Urinary bladder (tissue), 4 donors: ENCODE measurements around the gene SPX. TPM values are rescaled to one million over a fixed set of nuclear protein-coding genes. Genes with fewer than 3 reads are reported as not detected.

Experiments used
- DNase-seq: peaks from one replicate; pipeline ENCODE4 v3.0.0-alpha.2; 2015; ENCODE audit errors: extremely low spot score
- H3K27ac ChIP-seq: one replicate; pipeline ENCODE4 v1.5.1; 2013; ENCODE audit warnings: low read depth, mild to moderate bottlenecking, moderate library complexity
- H3K36me3 ChIP-seq: one replicate; pipeline ENCODE4 v1.6.1; 2013; ENCODE audit warnings: mild to moderate bottlenecking, moderate library complexity; ENCODE audit not compliant: insufficient read depth
- H3K4me1 ChIP-seq: one replicate; pipeline ENCODE4 v1.6.1; 2013; ENCODE audit warnings: mild to moderate bottlenecking, moderate library complexity; ENCODE audit not compliant: insufficient read depth
- H3K4me3 ChIP-seq: one replicate; pipeline ENCODE4 v1.5.1; 2013; ENCODE audit warnings: low read depth, low read length
- WGBS: extraction: QIAGEN DNeasy Blood & Tissue Kit; methylation state at CpG from one replicate; pipeline ENCODE4 v1.1.7; 2013; 5-methylcytosine and 5-hydroxymethylcytosine counted together
- polyA plus RNA-seq: library from polyadenylated mRNA; stranded (reverse); fragments of 200-250 nt; gene quantifications from one replicate; pipeline ENCODE4 v1.2.3, GENCODE V29; 2013
- total RNA-seq: library from RNA; depleted of rRNA; stranded (reverse); fragments of >200 nt; gene quantifications from one replicate; pipeline ENCODE4 v1.2.3, GENCODE V29; 2014
- donor health status: healthy with polysubstance abuse.
- donor health status: healthy.

Gene SPX
- total RNA-seq = 0.95 TPM
- 0.33 TPM for polyA plus RNA-seq

GRCh38 chr12:21526053-21526452, at the start of gene SPX:
Gene SPX (plus strand): TSS chr12:21526296. CDS start chr12:21526473, 177 bp downstream.
- no peak within 1 kb of the TSS for H3K27ac ChIP-seq
- no peak within 1 kb of the TSS for H3K4me3 ChIP-seq
- no peak for DNase-seq
- H3K4me1 ChIP-seq = no peaks in the 10 kb centered on the region
- no peaks in the 10 kb centered on the region for H3K36me3 ChIP-seq
- 97% methylated on average over 1 of the region's 1 CpG for WGBS

GRCh38 chr12:21476949-21477348, 49.1 kb upstream of the SPX start:
- Histone ChIP-seq H3K27ac (no peak overlapping the region), H3K36me3 (peaks cover 2% of the 10 kb centered on the region)

DNA sequence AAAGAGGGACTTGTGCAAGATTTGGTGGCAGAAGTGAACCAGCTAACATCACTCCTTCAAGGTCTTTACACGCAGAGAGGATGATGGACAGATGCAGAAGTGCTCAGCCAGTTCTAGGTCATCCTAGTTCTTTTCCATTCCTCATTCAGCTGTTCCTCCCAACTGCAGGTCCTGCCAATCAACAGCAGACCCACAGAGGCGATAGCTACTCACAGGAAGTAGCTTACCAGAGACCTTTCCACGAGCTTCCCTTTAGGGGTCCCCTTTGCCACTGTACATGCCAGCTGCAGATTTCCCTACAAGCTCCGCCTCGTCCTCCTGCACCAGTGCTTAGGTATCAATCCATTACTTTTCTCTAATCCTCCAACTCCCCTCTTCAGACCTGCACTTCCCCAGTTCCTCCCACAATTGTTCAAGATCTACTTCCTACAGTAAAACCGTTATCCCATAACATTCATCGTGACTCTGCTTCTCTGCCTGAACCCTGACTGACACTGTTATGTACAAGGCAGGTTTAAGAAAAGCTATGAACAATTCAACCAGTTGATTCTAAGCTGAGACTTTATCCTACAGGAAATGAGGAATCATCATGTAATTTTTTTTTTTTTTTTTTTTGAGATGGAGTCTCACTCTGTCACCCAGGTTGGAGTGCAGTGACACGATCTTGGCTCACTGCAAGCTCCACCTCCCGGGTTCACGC, 47.2 kb upstream of the SPX start:
- no peaks in the 10 kb centered on the region for H3K4me1 ChIP-seq
- WGBS = 92% methylated on average over 10 of the region's 10 CpGs
- H3K36me3 ChIP-seq = peaks cover 4% of the 10 kb centered on the region
- H3K27ac ChIP-seq = no peak overlapping the region
- H3K4me3 ChIP-seq = no peak overlapping the region
- no peak for DNase-seq

More at GRCh38 chr12:21476949-21477348, 49.1 kb upstream of the SPX start:
- no peaks in the 10 kb centered on the region for H3K4me1 ChIP-seq
- no peak overlapping the region for H3K4me3 ChIP-seq
- WGBS = 92% methylated on average over 3 of the region's 3 CpGs
- no peak for DNase-seq

- WGBS = 85% methylated on average over 3 of the region's 3 CpGs
- H3K27ac ChIP-seq = no peak overlapping the region
- no peaks in the 10 kb centered on the region for H3K4me1 ChIP-seq
- DNase-seq = no peak
- H3K36me3 ChIP-seq = peaks cover 4% of the 10 kb centered on the region
- H3K4me3 ChIP-seq = no peak overlapping the region
Measured at GRCh38 chr12:21483531-21483930, 42.6 kb upstream of the SPX start.

DNA sequence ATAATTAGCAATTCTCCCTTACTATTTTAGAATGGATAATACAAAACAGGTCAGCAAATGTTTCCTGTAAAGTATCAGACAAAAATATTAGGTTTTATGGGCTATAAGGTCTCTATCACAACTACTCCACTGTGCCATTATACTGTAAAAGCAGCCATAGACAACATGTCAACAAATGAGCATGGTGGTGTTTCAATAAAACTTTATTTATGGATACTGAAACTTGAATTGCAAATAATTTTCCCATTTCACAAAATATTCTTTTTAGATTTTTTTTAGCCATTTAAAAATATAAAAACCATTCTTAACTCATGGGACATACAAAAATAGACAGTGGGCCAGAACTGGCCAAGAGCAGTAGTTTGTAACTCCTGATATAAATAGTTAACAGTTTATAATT, 40.1 kb upstream of the SPX start:
- H3K36me3 ChIP-seq = peaks cover 6% of the 10 kb centered on the region
- no peaks in the 10 kb centered on the region for H3K4me1 ChIP-seq

GRCh38 chr12:21499765-21500164, 26.3 kb upstream of the SPX start:
- DNase-seq = no peak
- Histone ChIP-seq H3K4me3 (no peak overlapping the region), H3K36me3 (peaks cover 6% of the 10 kb centered on the region), H3K27ac (no peak overlapping the region), H3K4me1 (peaks cover 2% of the 10 kb centered on the region)
- 74% methylated on average over 2 of the region's 2 CpGs for WGBS

More for the DNA sequence above, 40.1 kb upstream of the SPX start:
- Histone ChIP-seq H3K4me3 (no peak overlapping the region), H3K27ac (no peak overlapping the region)
- DNase-seq = no peak

DNA sequence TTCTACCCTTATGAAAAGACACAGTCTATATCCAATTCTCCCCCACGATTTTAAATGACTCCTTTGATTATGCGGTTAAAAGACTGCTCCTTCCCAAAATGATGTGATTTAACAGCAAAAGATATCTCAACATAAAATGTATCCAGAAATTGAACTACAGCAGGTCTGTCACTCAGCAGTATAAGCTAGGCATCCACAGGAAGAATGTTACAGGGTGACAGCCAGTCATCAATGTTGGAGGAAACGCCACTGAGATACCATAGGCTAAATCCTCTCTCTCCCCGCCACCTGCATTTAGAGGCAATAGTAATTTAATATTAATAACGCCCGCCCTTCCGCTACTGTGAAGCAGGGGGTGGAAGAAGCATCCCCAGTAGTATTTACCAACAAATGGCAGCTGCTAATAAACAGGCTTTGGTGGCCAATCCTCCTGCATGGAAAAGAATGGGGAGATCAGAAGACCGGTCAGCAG, 25.3 kb upstream of the SPX start:
- no peak for DNase-seq
- H3K27ac ChIP-seq = no peak overlapping the region
- peaks cover 3% of the 10 kb centered on the region for H3K36me3 ChIP-seq
- WGBS = 5% methylated on average over 8 of the region's 8 CpGs
- peaks cover 2% of the 10 kb centered on the region for H3K4me1 ChIP-seq
- H3K4me3 ChIP-seq = peak overlapping the region; percentile 59

DNA sequence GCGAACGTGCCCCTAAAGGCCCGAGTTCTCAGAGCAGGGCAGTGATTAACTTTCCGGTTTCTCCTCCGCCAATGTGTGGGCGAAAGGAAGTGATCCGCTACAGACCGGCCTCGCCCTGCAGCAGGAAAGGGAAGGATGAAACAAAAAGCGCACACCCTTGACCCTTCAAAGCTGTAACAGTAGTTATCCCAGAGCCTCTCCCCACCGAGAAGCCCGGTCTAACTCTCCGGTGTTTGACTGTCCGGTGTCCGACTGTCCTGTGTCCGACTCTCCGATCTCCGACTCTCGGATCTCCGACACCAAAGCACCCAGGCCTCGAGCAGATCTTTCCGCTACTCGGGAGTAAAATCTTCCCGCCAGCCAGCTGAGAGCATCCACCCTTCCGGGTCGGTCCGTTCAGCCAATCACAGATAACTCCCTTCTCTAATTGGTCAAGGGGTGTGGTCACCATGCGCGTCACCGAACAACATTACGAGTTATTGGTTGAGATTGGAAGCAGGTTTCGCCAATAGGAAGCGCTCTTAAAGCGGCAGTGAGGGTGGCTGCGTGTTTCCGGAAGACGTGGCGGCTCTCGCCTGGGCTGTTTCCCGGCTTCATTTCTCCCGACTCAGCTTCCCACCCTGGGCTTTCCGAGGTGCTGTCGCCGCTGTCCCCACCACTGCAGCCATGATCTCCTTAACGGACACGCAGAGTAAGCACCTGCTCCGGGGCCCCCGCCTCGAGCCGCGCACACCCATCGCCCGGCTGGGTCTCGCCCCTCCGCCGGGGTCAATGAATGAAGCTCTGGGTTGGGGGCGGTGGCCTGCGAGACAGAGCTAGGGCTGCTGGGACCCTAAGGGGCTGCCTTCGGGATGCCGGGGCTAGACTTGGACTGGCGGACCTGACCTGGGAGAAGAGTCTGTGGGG, 24.6 kb upstream of the SPX start, which contains the start of the genes GOLT1B and RECQL:
Gene GOLT1B (plus strand): TSS at position 532 of the 906 bp plus-strand sequence. CDS start 135 bp downstream, at position 667.
Gene RECQL (minus strand): TSS at position 378 of the 906 bp plus-strand sequence. CDS start 2,065 bp downstream, outside the sequence.
- Histone ChIP-seq H3K4me1 (peaks cover 2% of the 10 kb centered on the region), H3K27ac (peak within 1 kb of the TSS; percentile 44), H3K4me3 (peak within 1 kb of the TSS; percentile 79), H3K36me3 (peaks cover 2% of the 10 kb centered on the region)
- peak; percentile 98 for DNase-seq
- WGBS = under 1% methylated on average over 61 of the region's 61 CpGs

- Histone ChIP-seq H3K27ac (peak overlapping the region; percentile 44), H3K4me1 (peaks cover 2% of the 10 kb centered on the region), H3K36me3 (peaks cover 2% of the 10 kb centered on the region), H3K4me3 (peak overlapping the region; percentile 79)
- no peak for DNase-seq
- WGBS = under 1% methylated on average over 14 of the region's 14 CpGs
Measured at GRCh38 chr12:21502164-21502496, 24.0 kb upstream of the SPX start.

DNA sequence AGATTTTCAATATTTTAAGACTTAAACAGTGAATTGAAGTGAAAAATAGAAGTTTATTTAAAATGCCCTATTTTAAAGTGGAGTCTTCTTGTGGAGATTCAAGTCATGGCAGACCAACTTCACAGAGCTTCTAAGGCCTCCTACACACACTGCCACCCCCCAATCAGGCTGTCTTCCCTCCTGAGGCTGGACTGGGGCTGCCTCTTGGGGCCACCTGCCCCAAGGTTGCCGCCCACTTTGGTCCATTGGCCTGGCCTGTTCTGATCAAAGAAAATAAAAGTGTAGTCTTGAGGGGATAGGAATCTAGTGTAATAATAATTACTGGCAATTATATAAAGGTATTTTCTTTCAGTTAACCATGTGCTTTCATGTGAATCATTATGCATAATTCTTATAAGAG, 23.2 kb upstream of the SPX start:
- peak overlapping the region; percentile 79 for H3K4me3 ChIP-seq
- DNase-seq = no peak
- no peak overlapping the region for H3K27ac ChIP-seq
- 82% methylated on average over 1 of the region's 1 CpG for whole genome bisulfite sequencing
- H3K36me3 ChIP-seq = peaks cover 2% of the 10 kb centered on the region
- peaks cover 2% of the 10 kb centered on the region for H3K4me1 ChIP-seq

DNA sequence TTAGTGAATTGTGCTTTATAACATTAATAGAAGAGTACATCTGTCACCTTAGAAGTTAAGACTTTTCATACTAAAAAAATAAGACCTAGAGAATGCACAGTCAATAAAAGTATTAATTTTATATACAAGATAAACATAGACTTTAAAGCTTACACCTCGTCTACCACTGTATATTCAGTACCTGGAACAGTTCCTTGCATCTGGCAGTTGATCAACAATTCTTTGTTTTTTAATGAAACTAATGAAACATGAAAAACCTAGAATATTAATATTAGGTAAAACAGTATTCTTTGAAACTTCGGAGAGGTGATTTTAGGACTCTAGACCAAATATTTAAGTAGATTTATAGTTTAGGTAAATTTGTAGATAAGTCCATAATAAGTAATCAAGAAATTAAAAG, 20.2 kb upstream of the SPX start:
- WGBS = 42% methylated on average over 2 of the region's 2 CpGs
- peaks cover 2% of the 10 kb centered on the region for H3K36me3 ChIP-seq
- H3K27ac ChIP-seq = no peak overlapping the region
- H3K4me3 ChIP-seq = no peak overlapping the region
- H3K4me1 ChIP-seq = peaks cover 2% of the 10 kb centered on the region
- DNase-seq = no peak

DNA sequence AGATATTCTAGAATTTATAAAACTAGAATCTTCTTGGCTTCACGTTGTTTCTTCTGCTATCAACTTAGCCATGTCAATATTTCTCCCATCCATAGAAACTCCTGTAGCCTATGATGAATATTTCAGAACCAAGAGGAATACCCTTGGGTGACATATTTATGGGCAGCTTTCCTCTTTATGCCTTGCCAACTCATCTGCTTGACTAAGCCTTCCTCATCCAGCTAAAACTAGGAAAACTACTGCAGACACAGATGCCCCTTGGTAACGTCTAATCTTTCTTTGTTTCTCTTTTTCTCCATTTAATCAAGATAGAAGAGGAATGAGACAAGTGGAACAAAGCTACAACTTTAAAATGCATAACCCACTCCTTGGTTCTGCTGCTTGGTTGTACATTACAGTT, 18.2 kb upstream of the SPX start:
- Histone ChIP-seq H3K4me3 (no peak overlapping the region), H3K4me1 (peaks cover under 1% of the 10 kb centered on the region), H3K36me3 (peaks cover 2% of the 10 kb centered on the region), H3K27ac (no peak overlapping the region)
- no peak for DNase-seq
- WGBS = 79% methylated on average over 2 of the region's 2 CpGs

DNA sequence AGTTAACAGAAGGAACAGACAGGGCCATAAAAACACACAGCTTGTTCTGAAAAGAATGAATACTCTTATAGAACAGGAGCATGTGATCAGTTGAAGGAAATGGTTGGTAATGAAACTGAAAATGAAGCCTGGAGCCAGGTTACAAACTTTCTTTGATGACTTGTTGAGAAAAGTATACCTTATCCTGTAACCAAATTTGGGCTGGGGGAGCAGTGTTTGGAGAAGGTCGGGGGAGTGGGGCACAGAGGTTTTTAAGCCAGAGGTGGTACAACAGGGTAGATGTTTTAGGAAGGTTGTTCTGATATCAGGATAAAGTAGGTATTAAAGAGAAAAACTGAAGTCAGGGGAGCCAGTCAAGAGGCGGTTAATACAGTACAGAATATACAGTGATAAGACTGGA, 16.3 kb upstream of the SPX start:
- WGBS = 44% methylated on average over 2 of the region's 2 CpGs
- H3K4me1 ChIP-seq = no peaks in the 10 kb centered on the region
- H3K4me3 ChIP-seq = no peak overlapping the region
- no peak overlapping the region for H3K27ac ChIP-seq
- H3K36me3 ChIP-seq = no peaks in the 10 kb centered on the region
- no peak for DNase-seq

GRCh38 chr12:21516281-21516680, 9.8 kb upstream of the SPX start:
- Histone ChIP-seq H3K4me1 (no peaks in the 10 kb centered on the region), H3K27ac (no peak overlapping the region), H3K36me3 (peaks cover 1% of the 10 kb centered on the region), H3K4me3 (no peak overlapping the region)
- WGBS = 95% methylated on average over 2 of the region's 2 CpGs
- no peak for DNase-seq
